ENCODE results near the gene CYBA. TPM values are rescaled to one million over a fixed set of nuclear protein-coding genes. Genes with fewer than 3 reads are reported as not detected.

CYBA gene
- total RNA-seq, 2 experiments from 2014 or later = 461 to 494 TPM

GRCh38 chr16:88643644-88643932 is 7.3 kb downstream of the CYBA start:
- no peaks in the 10 kb centered on the region for H3K9me3 Mint-ChIP-seq (ENCODE audit: low read depth)
- no peak overlapping the region for H3K27ac Mint-ChIP-seq
- H3K4me3 Mint-ChIP-seq = no peak overlapping the region
- no peak for ATAC-seq
- no peaks in the 10 kb centered on the region for H3K4me1 Mint-ChIP-seq
- CTCF ChIA-PET = no interaction called here
- peaks cover 15% of the 10 kb centered on the region for H3K36me3 Mint-ChIP-seq
- no peak for DNase-seq
- peaks cover 22% of the 10 kb centered on the region for H3K27me3 Mint-ChIP-seq

- Mint-ChIP-seq H3K9me3 (ENCODE audit: low read depth) (no peaks in the 10 kb centered on the region), H3K27me3 (peaks cover 27% of the 10 kb centered on the region), H3K4me3 (no peak overlapping the region), H3K4me1 (peaks cover 2% of the 10 kb centered on the region), H3K36me3 (peaks cover 15% of the 10 kb centered on the region), H3K27ac (no peak overlapping the region)
- DNase-seq (no peak), ATAC-seq (no peak)
- CTCF ChIA-PET = no interaction called here
These were observed 7.8 kb downstream of the CYBA start for GRCh38 chr16:88642881-88643643.

- Mint-ChIP-seq H3K27me3 (peaks cover 44% of the 10 kb centered on the region), H3K9me3 (ENCODE audit: low read depth) (no peaks in the 10 kb centered on the region), H3K36me3 (peaks cover 17% of the 10 kb centered on the region), H3K4me3 (no peak overlapping the region), H3K4me1 (peaks cover 20% of the 10 kb centered on the region), H3K27ac (no peak overlapping the region)
- CTCF ChIA-PET = no interaction called here
- DNase-seq (no peak), ATAC-seq (no peak)
These were observed 10.2 kb downstream of the CYBA start for GRCh38 chr16:88640498-88641247.

DNA sequence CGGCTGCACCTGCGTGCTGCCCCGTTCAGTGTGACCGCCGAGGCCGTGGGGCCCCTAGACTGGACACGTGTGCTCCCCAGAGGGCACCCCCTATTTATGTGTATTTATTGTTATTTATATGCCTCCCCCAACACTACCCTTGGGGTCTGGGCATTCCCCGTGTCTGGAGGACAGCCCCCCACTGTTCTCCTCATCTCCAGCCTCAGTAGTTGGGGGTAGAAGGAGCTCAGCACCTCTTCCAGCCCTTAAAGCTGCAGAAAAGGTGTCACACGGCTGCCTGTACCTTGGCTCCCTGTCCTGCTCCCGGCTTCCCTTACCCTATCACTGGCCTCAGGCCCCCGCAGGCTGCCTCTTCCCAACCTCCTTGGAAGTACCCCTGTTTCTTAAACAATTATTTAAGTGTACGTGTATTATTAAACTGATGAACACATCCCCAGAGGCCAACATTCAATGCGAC is 10.8 kb downstream of the CYBA start:
- H3K36me3 Mint-ChIP-seq = peaks cover 14% of the 10 kb centered on the region
- CTCF ChIA-PET = no interaction called here
- H3K4me3 Mint-ChIP-seq = no peak overlapping the region
- H3K27ac Mint-ChIP-seq = no peak overlapping the region
- DNase-seq (no peak), ATAC-seq (no peak)
- H3K27me3 Mint-ChIP-seq = peaks cover 44% of the 10 kb centered on the region
- peaks cover 24% of the 10 kb centered on the region for H3K4me1 Mint-ChIP-seq
- H3K9me3 Mint-ChIP-seq (ENCODE audit: low read depth) = no peaks in the 10 kb centered on the region

GRCh38 chr16:88639231-88640038 is 11.4 kb downstream of the CYBA start:
- Mint-ChIP-seq H3K4me1 (peaks cover 26% of the 10 kb centered on the region), H3K9me3 (ENCODE audit: low read depth) (no peaks in the 10 kb centered on the region), H3K4me3 (no peak overlapping the region), H3K27me3 (peaks cover 44% of the 10 kb centered on the region), H3K27ac (no peak overlapping the region), H3K36me3 (peaks cover 13% of the 10 kb centered on the region)
- DNase-seq (no peak), ATAC-seq (no peak)
- CTCF ChIA-PET = interaction anchor here (1.5 kb wide), 1 partner anchor 25 kb away, joined by 4 read pairs; no protein-coding TSS in a partner anchor

GRCh38 chr16:88638323-88639230 is 12.3 kb downstream of the CYBA start, which contains the start of gene IL17C:
IL17C (plus strand) TSS chr16:88638572; CDS start chr16:88638642, 70 bp downstream.
- H3K27ac Mint-ChIP-seq = no peak within 1 kb of the TSS

DNA sequence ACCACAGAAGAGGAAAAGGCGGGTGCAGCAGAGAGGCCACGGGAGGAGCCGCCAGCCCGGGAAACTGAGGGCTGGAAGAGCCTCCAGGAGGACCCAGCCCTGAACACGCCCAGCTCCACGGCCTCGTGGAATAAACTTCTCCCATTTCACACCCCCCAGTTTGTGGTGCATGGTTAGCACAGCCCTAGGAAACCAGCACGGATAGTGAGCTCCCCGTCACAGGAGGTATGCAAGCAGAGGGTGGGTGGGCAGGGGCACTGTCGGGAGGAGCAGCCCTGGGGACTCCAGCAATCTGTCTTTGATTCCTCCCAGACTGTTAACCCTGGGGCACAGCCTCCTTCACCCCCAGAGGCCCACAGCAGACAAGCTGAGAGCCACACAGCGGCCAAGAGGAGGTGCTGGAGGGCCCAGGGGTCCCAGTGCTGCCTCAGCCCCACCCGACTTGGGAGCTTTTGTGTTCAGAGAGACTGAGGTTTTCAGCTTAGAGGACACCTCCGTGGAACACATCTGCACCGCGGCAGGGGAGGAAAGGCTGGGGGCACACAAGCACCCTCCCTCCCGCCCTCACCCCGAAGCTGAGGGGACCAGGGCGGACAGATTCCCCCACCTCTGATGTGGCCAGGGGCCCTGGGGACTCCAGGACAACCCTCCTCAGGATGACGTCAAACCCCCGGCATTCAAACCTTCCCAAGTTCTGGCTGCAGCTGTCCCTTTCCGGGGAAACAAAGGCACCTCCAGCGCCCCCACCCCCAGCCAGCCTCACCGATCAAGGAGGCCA is 14.2 kb downstream of the CYBA start:
- no peak for ATAC-seq
- no peaks in the 10 kb centered on the region for H3K9me3 Mint-ChIP-seq (ENCODE audit: low read depth)
- no peak overlapping the region for H3K4me3 Mint-ChIP-seq
- H3K27ac Mint-ChIP-seq = peak overlapping the region; percentile 7
- no peak for DNase-seq
- peaks cover 6% of the 10 kb centered on the region for H3K36me3 Mint-ChIP-seq
- peaks cover 32% of the 10 kb centered on the region for H3K4me1 Mint-ChIP-seq
- CTCF ChIA-PET = interaction anchor here (0.8 to 2.0 kb wide), 10 partner anchors 10 to 184 kb away, joined by 3 to 8 read pairs (median 4); partner anchors contain the start of genes MVD and ZC3H18
- peaks cover 44% of the 10 kb centered on the region for H3K27me3 Mint-ChIP-seq

More at GRCh38 chr16:88638323-88639230, 12.3 kb downstream of the CYBA start, which contains the start of gene IL17C:
- H3K36me3 Mint-ChIP-seq = peaks cover 7% of the 10 kb centered on the region
- CTCF ChIA-PET = interaction anchor here (1.2 to 2.0 kb wide), 3 partner anchors 11 to 68 kb away, joined by 3 to 8 read pairs (median 4); partner anchors contain the start of gene ZC3H18
- no peak within 1 kb of the TSS for H3K4me3 Mint-ChIP-seq
- DNase-seq (no peak), ATAC-seq (no peak)
- H3K4me1 Mint-ChIP-seq = peaks cover 29% of the 10 kb centered on the region
- H3K27me3 Mint-ChIP-seq = peaks cover 44% of the 10 kb centered on the region
- no peaks in the 10 kb centered on the region for H3K9me3 Mint-ChIP-seq (ENCODE audit: low read depth)

- Mint-ChIP-seq H3K4me1 (peaks cover 32% of the 10 kb centered on the region), H3K27me3 (peaks cover 41% of the 10 kb centered on the region)
These were observed 15.1 kb downstream of the CYBA start for GRCh38 chr16:88635671-88636319.

GRCh38 chr16:88634994-88635670 is 15.7 kb downstream of the CYBA start:
- Mint-ChIP-seq H3K4me3 (peak overlapping the region; percentile 70), H3K9me3 (ENCODE audit: low read depth) (no peaks in the 10 kb centered on the region), H3K27ac (no peak overlapping the region), H3K4me1 (peaks cover 32% of the 10 kb centered on the region), H3K36me3 (peaks cover 8% of the 10 kb centered on the region), H3K27me3 (peaks cover 35% of the 10 kb centered on the region)
- CTCF ChIA-PET = interaction anchor here (2.0 kb wide), 1 partner anchor 50 kb away, joined by 5 read pairs; no protein-coding TSS in a partner anchor
- ATAC-seq (no peak), DNase-seq (no peak)

More at GRCh38 chr16:88635671-88636319, 15.1 kb downstream of the CYBA start:
- Mint-ChIP-seq H3K4me3 (no peak overlapping the region), H3K9me3 (ENCODE audit: low read depth) (no peaks in the 10 kb centered on the region), H3K27ac (no peak overlapping the region), H3K36me3 (peaks cover 8% of the 10 kb centered on the region)
- ATAC-seq (no peak), DNase-seq (no peak)
- CTCF ChIA-PET = interaction anchor here (1.6 to 2.0 kb wide), 2 partner anchors 49 to 65 kb away, joined by 5 to 6 read pairs; no protein-coding TSS in a partner anchor

DNA sequence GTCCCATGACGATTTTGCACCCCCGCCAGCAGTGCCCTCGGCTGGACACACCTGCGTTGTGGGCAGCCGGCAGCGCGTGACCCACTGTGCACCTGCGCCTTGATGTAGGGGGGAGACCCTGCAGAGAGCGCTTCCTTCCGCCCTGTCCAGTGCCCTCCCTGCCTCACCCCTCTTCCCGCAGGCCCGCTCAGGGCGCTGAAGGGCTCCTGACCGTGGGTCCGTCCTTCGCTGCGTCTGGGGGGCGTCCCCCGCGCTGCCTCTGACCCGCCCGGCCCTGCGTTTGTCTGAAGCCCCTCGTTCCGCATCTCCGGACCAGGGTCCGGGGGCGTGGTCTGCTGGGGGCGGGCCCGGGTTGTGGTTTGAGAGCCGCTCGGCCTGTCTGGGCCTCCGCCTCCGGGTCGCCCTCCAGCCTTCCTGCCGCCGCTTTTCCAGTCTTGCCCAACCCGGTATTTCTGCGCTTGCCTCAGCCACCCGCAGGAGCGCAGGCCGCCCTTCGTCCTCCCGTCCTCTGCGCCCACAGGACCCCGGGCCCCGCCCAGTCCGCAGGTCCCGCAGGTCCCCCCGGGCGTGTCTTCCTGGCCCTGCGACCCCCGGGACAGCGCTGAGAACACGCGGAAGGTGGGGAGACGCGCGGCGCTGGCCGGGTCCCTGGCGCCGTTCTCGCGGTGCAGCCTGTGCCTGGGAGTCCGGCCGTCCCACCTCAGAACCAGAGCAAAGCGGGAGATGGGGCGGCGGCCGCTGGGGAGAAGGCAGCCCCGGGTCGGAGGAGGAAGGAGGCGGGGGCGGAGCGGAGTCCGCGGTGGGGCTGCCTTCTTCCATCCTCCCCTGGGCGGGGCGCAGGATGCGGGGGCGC is 16.5 kb downstream of the CYBA start:
- DNase-seq = peak; percentile 84
- CTCF ChIA-PET = interaction anchor here (0.8 to 2.6 kb wide), 8 partner anchors 9 to 71 kb away, joined by 3 to 15 read pairs (median 4); partner anchors contain the start of gene ZC3H18
- peak overlapping the region; percentile 75 for H3K27ac Mint-ChIP-seq

More for the DNA sequence above, 16.5 kb downstream of the CYBA start:
- H3K27me3 Mint-ChIP-seq = peaks cover 27% of the 10 kb centered on the region
- peaks cover 11% of the 10 kb centered on the region for H3K36me3 Mint-ChIP-seq
- no peaks in the 10 kb centered on the region for H3K9me3 Mint-ChIP-seq (ENCODE audit: low read depth)
- H3K4me3 Mint-ChIP-seq = peak overlapping the region; percentile 70
- peaks cover 32% of the 10 kb centered on the region for H3K4me1 Mint-ChIP-seq
- ATAC-seq = peak; percentile 69

Measured in activated CD8-positive, alpha-beta memory T cell treated with anti-CD3 and anti-CD28 coated beads, Interleukin-2, amount 10 ng/mL, durations not matched to agents 7 days and 5 days (primary cell).